Activated CD4-positive, alpha-beta T cell treated with anti-CD3 and anti-CD28 coated beads for 24 hours (primary cell): ENCODE measurements around the gene ZNF345.

Experiments used
- DNase-seq, 2 donors: peaks; one replicate each; pipeline ENCODE4 v3.0.0-alpha.2; 2020; ENCODE audit warnings: low read depth in 2 of 2

ZNF345 gene

DNA sequence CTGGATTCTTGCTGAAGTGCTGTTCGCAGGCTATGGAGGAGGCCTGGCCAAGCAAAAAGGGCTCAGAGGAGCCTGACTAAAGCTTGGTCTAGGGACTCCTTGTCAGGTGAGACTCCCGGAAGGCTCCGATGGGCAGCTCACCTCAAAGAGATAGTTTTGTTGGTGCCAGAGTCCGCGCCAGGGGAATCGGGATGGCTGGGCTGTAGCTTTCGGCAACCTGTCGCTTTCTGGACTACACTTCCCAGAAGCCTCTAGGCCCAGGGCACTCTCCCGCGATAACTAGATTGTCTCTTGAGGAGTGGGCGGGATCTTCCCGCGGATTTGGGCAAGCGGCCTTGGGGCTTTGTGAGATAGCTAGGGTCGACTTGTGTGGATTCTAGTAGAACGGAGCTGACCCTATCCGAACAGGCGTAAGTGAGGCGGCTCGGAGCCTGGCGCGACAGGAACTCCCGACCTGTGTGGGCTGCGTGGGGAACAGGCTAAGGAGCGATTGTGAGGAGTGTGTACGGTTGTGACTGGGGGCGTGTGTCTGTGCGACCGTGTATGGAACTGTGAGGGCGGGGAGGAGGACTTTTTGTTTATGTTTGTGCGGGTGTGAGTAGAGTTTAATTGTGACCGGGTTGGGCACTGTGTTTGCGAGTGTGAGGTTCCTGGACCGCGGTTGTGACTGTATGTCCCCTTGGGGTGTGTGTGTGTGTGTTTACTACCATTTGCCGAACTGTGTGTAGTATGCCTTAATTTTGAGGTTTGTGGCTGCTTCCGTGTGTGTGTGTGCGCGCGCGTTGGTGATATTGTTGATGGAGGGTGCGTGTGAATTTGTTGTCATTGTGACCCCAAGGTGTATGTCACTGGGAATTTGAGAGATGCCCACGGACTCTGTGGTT is at the start of gene ZNF345:
TSS of gene ZNF345 (plus strand) at position 318 of the 884 bp plus-strand sequence. CDS start 25,955 bp downstream, outside the sequence.
- peak; percentile 59 to 67 for DNase-seq

DNA sequence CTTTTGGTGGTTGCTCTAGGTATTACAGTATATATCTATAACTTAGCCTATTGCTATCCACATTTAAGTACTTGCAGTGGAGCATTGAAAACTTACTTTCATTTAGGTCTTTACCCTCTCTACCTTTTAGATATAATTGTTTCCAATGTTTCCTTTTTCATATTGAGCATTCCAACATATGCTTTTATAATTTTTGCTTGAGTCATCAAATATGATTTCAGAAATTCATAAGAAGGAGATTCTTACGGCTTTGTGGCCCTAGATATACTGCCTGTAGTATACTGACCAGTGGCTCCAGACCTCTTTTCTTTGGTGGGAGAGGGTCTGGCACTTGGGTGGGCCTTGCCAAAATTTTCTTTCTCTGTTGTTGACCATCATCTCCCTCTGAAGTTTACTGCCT is 45.3 kb upstream of the ZNF345 start:
- DNase-seq, result no peak

DNA sequence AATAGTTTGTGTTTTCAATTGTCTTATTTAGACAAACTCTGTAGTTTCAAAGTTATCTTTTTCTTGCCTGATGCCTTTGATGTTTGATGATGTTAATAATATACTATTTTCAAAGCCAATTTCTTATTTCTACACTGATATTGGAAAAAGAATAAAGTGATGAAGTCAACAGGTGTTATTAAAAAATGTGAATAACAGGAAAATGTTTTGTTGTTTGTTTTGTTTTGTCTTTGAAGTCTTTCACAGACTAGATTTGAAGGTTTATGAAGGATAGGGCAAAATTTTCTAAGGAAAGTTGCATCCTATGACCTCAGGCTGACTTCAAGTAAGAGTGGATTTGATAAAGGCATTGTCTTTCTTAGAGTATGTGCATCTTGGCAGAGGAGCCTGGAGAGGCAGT is 43.6 kb upstream of the ZNF345 start:
- DNase-seq, result no peak

DNA sequence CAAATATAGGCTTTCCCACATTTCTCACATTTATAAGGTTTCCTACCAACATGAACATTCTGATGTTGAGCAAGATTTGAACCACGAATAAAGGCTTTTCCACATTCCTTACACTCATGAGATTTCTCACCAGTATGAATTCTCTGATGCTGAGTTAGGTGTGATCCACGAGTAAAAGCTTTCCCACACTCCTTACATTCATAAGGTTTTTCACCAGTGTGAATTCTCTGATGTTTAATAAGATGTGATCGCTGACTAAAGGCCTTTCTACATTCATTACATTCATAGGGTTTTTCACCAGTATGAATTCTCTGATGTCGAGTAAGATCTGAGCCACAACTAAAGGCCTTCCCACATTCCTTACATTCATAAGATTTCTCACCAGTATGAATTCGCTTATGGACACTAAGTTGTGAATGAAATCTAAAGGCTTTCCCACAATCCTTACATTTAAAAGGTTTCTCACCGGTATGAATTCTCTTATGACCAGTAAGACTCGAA is 31.5 kb upstream of the ZNF345 start:
- no peak for DNase-seq

DNA sequence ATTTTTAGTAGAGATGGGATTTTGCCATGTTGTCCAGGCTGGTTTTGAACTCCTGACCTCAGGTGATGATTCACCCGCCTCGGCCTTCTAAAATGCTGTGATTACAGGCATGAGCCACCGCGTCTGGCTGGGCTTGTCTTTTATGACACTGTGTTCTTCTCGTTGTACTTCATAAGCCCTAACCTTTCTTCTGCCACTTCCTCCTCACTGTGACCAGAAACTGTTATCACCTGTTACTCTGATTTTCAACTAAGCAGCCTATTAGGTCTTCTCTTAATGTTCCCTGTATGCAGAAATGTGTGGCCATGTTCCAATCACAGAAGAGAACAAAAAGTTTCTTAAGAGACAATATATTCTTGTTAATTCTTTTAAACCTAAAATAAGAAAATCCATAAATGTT is 28.9 kb upstream of the ZNF345 start:
- no peak for DNase-seq

- no peak for DNase-seq
These were observed 17.2 kb upstream of the ZNF345 start for GRCh38 chr19:36833430-36833829.

DNA sequence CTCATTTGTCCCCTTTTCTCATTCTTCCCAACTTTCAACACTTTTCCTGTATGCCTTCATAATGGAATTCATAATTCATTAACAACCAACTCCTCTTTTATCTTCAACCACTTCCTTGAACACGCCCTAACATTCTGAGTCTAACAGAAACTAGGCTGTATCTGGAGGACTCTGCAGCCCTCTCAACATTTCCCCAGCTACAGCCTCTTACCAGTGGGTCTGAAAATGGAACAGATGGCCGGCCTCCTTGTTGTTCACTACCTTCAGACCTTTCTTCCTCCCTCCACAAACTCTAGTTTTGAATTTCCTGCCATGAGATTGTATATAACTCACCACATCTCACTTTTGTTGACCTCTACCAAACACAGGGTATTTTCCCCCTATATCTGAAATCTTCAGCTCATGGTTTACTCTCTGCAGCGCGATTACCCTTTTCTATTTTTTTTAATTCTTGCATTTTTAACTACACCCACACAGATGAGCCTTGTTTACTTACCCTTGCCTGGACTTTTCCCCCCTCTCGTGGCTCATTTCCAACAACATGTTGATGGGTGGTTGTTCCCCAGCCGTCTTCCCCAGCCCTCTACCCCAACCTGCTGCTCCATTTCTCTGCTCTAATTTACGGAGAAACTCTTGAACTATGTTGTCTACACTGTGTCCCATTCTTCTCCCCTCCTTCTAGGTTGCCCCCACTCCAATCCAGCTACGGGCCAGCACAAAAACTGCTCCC is 13.3 kb upstream of the ZNF345 start:
- no peak for DNase-seq

DNA sequence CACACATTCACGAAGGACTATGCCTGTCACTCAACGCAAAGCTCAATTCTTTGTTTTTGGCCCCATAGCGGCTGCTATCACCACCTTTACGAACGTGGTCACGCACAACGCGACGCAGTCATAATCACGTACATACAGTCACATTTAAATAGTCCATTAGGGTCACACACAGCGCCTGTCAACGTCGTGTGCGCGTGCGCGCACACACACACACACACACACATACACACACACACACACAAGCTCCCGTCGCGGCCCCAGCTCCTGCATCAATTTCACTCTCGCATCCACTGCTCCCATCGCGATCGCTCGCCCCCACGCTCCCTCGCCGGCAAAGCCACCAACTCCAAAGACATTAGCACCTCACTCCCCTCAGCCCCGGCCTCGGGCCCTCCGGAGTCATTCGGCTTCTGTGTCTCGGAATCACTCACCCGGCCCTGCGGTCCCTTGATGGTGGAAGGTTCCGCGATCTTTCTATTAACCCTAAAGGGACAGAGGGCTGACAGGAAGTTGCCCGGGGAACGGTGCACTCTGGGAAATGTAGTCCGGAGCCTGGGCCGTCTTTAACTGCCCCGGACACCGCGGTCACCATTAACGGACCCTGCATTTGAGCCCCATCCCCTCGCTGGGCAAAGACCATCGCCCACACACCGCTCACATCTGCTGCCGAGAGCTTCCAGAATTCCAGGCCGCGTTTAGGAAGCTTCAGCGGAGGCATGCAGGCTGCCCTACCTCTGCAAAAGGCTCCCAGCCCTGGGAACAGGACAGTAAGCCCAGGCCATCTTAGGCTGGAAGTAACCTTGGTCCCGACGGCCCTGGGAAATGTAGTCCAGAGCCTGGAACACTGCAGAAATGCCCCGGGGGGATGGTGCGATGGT is 12.5 kb upstream of the ZNF345 start, which contains the start of gene ZNF790:
TSS of gene ZNF790 (minus strand) at position 482 of the 878 bp plus-strand sequence. CDS start 12,768 bp downstream, outside the sequence.
- peak; percentile 67 to 74 for DNase-seq

DNA sequence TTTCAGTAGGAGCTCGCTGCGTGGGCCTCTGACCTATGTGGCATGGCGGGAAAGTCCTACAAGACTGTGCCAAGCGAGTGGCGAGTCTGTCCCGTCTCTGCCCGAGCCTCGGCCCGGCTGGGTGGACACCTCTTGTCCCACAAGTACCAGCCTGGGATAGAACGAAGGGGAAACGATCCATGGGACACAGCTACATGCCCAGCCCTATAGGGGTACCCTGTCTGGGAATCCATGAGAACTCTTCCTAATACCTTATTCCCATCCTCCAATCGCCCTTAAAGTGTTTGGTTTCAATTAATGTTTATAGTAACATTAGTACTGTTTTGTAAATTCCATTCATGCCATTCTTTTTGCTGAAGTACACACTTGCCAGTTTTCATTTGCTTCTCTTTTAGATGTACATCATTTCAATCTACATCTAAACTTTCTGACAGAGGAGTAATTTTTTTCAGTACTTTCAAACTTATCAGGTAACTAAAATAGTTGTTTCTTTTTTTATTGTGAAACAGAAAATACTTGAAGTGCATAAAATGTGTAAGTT is 11.8 kb upstream of the ZNF345 start:
- DNase-seq, result no peak

- DNase-seq, result no peak
These were observed 2.7 kb upstream of the ZNF345 start for GRCh38 chr19:36847968-36848367.

DNA sequence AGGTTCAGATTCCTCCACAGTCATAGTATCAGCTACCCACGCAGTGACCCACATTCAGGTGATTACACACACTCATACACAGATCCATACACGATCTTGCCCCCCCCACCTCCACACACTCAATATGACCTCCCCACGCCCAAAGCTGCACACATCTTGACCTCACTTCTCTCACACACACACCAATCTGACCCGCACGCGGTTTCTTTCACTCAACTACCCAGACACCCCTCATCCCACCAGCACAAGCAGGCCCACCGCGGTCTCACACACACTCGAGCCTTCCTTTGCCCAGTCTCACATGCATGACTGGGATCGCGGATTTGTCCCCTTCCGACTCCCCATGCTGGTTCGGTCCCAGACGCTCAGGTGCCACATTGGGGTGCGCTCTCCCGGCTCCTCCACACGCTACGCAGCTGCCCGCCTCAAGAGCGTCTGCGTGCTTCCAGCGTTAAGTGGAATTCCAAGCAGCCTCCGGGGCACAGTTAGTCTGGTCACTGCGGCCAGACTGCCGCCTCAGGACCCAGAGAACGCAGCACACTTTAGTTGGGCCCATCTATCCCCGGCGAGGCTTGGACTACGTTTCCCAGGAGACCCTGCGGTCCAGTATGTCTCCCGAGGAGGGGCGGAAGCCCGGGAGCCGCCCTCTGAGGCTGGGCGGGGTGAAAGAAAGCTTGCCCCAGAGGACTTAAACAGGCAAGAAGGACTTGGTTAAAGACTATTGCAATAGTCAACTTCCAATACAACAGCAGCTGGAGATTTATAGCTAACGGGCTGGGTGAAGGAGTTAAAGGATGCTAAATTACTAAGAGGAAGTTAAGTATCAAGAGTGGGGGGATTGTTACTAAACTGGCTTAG is 746 bp upstream of the ZNF345 start:
- peak; percentile 75 to 76 for DNase-seq

GRCh38 chr19:36851898-36852297 is 1.2 kb downstream of the ZNF345 start:
- no peak for DNase-seq

GRCh38 chr19:36876993-36877938 is 26.6 kb downstream of the ZNF345 start:
- no peak for DNase-seq

- no peak for DNase-seq
These were observed 41.2 kb downstream of the ZNF345 start for GRCh38 chr19:36891768-36892357.

- no peak for DNase-seq
These were observed 44.2 kb downstream of the ZNF345 start for GRCh38 chr19:36894849-36895383.

DNA sequence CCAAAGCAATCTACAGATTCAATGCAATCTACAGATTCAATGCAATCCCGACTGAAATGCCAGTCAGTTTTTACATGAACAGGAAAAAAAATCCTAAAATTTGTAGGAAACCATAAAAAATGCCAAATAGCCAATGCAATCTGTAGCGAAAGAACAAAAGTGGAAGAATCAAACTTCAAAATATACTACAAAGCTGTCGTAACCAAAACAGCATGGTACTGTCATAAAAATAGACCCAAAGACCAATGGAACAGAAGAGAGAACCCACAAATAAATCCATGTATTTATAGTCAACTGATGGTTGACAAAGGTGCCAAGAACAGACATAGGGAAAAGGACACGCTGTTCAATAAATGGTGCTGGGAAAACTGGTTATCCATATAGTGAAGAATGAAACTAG is 47.7 kb downstream of the ZNF345 start:
- DNase-seq, result no peak

DNA sequence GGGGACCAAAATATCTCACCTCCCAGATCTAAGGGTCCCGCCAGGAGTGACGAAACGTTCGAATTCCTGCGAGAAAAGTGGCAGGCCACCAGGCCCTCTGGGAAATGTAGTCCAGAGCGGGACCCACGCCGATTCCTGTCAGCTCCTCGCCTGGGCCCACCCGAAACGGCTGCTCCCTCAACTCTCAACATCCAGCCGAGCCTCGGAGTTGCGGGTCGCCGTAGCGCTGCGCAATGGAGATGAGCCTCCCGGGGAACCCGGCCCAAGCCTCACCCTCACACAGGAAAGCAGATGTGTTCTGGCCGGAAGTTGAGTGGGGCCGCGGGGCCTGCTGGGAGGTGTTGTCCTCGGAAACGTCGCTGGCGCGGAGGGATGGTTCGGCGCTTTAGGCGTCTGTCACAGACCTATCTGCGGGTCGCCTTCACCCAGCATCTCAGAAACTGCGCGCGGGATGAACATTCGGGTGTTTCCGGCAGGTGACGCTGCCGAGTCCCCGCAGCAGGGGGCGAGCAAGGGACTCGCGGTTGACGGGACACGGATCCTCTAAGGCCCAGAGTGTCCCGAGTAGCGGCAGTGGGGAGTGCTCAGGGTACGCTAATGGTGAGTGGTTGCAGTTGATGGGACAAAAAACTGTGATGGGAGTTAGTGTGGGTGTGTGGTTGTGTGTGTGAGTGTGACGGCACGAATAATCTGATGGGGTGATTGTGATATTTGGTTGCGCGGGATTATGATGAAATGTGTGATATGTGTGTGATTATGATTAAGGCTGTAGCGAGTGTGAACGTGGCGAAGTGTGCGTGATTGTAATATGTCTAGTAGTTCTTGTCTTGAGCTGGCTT is 65.5 kb downstream of the ZNF345 start, which contains the start of the genes ZNF568 and ZNF829:
TSS of gene ZNF568 (plus strand) at position 341 of the 839 bp plus-strand sequence. CDS start 6,439 bp downstream, outside the sequence.
TSS of gene ZNF829 (minus strand) at position 300 of the 839 bp plus-strand sequence. CDS start 1,124 bp downstream, outside the sequence.
- DNase-seq, result peak; percentile 82 to 83
